HG03558 (cell line): ENCODE data around the gene MAL.

ENCODE experiments used
- ATAC-seq: cut with Tn5 transposase; IDR thresholded peaks from one replicate; pipeline ENCODE4 v1.9.1; 2021; ENCODE audit warnings: moderate number of reproducible peaks; ENCODE audit not compliant: unreplicated experiment; ENCODE audit errors: extremely low read depth

MAL gene

DNA sequence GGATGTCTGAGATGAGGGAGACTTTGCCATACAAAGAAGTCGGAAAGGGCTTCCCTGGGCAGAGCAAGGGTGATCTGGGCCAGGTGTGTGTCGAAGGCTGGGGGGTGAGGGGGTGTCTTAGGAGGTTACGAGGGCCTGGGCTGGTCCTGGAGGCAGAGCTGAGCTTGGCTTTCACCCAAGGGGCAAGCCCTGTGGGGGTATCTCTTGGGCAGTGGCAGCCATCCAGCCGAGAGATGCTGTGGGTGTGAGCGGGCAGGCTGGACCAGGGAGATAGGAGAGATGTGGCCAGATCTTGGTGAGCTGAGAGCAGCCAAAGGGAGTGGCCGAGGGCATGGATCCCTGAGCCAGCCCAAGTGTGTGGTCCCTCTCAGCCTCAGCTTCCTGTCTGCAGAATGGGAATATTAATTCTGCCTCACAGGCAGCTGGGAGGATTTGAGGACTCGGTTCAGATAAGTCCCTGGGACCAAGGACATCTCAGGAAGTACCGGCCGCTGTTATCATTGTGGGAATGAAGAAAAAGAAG lies 33.0 kb downstream of the MAL start:
- no peak for ATAC-seq

DNA sequence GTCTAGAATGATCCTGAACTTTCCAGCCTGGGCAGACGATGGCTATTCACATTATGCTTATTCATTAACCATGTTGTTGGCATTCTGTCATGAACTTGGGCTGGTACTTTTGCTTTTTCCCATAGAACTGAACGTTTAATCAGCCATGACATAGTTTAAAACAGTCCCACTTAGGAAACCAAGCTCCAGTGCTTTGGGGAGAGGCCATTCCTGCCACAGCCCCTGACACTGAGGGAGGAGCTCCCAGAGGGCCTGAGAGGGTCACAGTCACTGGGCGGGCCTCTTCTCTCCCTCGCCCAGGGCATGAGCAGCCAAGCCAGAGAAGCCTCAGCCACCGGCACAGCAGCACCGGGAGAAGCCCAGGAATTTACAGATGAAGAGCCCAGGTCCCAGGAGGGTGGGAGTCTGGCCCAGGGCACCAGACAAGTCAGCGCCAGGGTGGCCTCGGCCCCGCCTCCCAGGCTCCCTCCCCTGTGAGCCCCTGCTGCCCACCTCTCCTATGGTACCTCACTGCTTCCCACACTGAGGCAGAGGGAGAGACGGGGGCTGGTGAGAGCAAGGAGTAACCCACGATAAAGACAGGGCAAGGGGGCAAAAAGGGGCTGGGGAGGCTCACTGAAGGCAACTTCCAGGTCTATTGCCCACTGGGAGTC lies 33.6 kb downstream of the MAL start:
- ATAC-seq = no peak

DNA sequence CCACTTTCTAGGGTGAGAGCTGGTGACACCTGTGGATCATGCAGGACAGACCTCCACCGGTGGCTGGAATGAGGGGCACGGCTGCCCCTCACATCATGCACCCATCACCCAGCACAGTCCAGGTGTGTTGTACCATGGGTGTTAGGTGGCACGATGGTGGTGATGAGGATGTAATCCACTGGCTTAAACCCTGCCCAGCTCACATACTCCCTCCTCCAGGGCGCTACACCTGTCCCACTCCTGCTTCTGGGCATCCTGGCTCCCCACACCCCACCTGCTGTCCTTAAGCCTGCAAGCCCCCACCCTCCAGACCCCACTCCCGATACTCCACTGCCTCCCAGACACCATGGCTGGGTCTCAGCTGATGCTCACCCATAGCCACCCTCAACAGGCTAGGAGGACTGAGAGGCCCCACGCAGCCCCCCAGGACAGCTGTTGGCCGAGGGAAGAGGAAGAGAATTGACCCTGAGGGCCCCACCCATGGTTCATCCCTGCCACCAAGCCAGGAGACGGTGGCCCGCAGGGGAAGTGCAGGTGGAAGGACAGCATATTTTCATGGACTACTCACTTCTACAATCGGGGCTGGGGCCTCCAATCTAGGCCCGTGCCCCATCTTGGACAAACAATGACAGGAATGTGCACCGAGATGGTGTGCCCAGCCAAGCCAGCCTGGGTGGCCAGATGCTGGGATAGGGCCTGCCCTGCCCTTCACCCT lies 34.3 kb downstream of the MAL start:
- ATAC-seq = no peak

DNA sequence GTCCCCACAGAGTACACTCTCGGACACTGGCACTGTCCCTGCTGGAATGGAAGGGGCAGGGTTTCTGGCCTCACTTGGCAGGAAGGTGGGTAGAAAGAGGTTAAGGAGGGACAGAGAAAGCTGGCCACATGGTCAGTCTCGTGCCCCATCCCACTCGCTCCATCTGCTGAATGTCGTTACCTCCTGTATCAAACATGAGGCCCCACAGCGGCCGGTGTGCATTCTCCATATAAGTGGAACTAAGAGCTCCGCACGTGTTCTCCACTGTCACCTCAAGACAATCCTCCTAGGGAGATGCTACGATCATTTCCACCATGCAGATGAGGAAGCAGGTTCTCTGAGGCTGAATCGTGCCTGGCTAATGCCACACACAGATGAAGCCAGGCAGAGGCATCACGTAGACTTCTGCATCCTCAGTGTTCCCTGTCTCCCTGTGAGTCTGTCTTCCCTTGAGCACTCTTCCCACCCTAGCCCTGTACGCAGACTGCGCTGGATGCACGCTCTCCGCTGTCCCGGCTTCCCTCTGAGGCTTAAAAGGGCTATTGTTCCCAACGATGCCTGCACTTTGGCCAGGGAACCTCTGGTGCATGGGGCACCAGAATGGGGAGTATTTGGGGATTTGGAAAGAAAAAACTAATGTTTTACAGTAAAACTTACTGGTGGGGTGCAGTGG lies 35.1 kb downstream of the MAL start:
- no peak for ATAC-seq

DNA sequence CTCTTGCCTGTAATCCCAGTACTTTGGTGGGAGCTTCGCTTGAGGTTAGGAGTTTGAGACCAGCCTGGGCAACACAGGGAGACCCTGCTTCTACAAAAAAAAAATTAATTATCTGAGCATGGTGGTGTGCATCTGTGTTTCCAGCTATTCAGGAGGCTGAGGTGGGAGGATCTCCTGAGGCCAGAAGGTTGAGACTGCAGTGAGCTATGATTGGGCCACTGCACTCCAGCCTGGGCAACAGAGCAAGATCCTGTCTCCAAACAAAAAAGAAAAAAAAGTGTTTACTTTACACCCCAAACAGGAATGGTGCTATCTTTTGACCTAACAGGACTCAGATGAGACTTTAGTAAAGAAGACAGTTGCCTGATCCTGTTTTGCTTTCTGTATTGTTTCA lies 35.6 kb downstream of the MAL start:
- no peak for ATAC-seq

- ATAC-seq = no peak
Measured at GRCh38 chr2:95061601-95062183, 36.2 kb downstream of the MAL start.

GRCh38 chr2:95062242-95063085 lies 37.0 kb downstream of the MAL start:
- ATAC-seq = peak; percentile 10

DNA sequence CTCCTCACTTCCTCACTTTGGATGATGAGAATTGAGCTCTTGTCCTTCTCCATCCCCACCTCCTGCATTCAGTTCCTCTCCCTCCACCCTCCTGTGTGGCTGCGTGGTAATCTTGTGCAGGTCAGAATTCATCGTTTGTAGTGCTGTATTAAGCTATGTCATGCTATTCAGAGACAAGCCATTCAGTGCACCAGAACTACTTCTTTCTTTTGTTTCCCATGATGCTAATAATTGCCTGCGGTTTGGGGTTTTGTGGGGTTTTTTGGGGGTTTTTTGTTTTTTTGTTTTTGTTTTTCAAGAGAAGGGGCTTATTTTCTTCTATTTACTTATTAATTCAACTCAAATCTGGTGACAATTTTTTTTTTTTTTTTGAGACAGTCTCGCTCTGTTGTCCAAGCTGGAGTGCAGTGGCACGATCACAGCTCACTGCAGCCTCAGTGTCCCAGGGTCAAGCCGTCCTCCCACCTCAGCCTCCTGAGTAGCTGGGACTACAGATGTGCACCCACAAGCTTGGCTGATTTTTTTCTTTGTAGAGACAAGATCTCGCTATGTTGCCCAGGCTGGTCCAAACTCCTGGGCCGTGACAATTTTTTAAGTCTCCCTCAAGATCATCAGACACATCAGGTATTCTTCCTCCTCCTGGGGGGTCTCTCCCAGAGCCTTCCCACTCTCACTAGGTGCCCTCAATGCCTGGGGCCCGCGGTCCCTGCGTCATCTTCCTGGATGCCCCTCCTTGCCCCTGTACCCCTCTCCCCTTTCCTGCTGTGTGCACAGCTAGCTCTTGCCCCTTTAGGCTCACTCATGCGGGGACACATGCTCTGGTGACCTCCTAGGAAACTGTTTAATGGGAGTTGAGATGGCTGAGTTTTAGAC lies 37.8 kb downstream of the MAL start:
- peak; percentile 79 for ATAC-seq

DNA sequence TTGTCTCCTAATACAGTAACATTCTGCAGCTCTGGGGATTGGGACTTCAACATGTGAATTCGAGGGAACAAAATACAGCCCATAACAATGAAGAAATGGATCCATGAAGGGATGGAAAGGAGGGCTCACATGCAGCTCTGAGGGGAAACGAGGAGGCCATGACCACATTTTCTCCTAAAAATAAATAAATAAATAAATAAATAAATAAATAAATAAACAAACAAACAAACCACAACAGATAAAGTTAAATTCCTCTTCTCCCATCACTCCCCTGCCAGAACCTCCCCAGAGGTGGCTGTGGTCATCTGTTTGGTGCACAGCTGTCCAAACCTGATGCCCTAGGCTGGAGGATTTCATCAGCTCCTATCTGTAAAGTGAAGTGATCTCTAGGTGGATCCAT lies 42.7 kb downstream of the MAL start:
- no peak for ATAC-seq

DNA sequence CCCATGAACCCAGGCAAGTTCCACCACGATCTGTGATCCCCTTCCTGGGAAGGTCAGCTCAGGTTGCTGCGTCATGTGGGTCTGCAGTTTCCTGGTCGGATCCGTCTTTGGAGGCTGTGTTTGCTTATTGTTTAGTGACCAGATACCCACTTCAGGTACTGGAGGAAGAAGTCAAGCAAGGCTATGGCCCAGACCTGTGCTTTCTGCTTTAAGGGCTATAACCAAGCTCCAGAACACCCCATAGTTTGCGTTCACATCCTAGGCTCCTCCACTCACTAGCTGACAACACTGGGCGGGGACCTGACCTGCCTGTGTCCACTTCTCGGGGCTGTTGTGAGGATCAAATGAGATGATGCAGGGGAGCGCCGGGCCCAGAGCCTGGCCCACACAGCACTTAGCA lies 44.0 kb downstream of the MAL start:
- no peak for ATAC-seq

- ATAC-seq = no peak
Measured at GRCh38 chr2:95071856-95072255, 46.3 kb downstream of the MAL start.

GRCh38 chr2:95072424-95072823 lies 46.9 kb downstream of the MAL start:
- ATAC-seq = no peak

GRCh38 chr2:95073856-95074662 lies 48.6 kb downstream of the MAL start:
- ATAC-seq = no peak

DNA sequence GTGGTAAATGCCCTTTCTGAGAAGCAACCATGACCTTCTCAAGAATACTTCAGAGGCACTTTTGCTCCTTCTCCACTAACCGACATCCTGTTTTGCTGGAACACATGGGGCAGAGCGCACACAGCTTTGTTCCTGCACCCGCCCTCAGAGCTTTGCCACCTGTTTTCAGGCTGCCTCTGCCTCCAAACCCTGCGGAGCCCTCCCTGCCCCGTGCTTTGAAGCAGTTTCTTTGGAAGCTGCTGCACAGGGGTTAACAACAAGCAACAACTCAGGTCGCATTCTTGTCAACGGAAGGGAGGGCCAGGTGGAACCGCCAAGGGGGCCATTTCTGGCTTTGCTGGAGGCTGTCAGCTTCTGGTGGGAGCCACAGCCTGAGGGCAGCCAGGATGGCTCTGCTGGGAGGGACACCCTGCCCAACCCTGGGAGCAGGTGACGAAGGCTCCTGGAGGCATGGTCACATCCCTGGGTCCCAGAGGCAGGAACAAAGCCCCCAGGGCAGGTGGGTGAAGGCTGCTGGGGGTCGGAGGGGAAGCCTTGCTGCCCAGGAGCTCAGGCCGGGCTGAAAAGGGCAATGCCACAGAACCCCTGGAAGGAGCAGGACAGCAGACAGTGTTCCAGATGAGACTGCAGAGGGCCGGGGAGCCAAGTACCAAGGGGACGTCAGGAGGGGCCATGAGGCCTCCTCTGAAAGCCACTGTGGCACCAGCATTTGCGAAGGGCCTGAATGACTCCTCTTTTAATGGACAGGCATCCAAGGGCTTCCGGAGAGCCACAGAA lies 49.3 kb downstream of the MAL start:
- no peak for ATAC-seq

- no peak for ATAC-seq
Measured at GRCh38 chr2:95075440-95076132, 50.1 kb downstream of the MAL start.

DNA sequence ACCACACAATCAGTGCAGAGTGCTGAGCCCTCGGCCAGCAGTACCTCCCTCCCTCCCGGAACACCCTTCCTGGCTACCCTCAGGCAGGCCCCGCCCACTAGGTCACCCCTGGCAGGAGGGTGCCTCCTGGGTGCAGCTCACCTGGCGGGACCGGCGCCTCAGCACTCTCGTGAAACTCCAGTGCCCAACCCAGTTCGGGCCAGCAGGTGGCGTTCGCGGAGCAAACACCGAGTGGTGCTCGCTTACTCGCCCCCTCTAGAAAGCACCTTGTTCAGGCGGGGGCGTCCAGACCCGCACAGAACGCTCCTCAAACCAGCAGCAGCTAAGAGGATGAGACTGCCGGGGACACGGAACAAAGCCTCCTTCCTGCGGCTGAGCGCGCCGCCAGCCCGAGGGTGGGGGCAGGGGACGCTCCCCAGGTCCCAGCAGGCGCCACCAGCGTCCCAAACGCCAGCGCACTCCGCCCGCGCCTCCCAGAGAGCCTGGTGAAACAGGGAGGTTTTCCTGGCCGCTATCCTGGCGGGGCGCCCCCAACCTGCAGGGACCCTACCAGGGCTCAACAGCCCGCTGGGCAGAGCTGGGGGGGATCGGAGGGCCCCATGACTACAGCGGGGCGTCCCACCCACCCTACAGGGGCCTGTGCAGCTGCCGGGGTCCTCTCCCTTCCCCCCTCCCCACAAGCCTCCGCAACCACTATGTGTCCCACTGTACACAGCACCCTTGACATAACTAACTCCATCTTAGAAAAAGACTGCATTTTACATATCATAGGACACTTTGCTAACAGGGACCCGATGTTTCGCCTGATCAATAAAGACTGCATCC lies 51.4 kb downstream of the MAL start:
- ATAC-seq = no peak
